HEK293T (cell line): ENCODE measurements around the gene CNTN5.

Source experiments
- CTCF ChIA-PET: fragments of 350-600 bp; formaldehyde crosslinking; extraction: SDS; loops from one replicate; lab custom pipeline; 2021; ENCODE audit warnings: antibody characterized with exemption, inconsistent platforms; lab: Yijun Ruan, JAX
- POLR2A ChIA-PET: fragments of 350-600 bp; formaldehyde crosslinking; extraction: SDS; loops from one replicate; lab custom pipeline; 2020; ENCODE audit warnings: antibody characterized with exemption, inconsistent platforms; lab: Yijun Ruan, JAX
- DNase-seq: peaks from one replicate; pipeline ENCODE4 v3.0.0; 2012; ENCODE audit warnings: mixed read lengths; ENCODE audit errors: extremely low spot score
- ARNT ChIP-seq: fragments of 450-650 bp; IDR thresholded peaks from 2 replicates; pipeline ENCODE4 v1.6.1; 2017; ENCODE audit warnings: mild to moderate bottlenecking
- BHLHE40 ChIP-seq: fragments of 450-650 bp; IDR thresholded peaks from 2 replicates; pipeline ENCODE4 v1.6.1; 2016; ENCODE audit warnings: mild to moderate bottlenecking, moderate library complexity, borderline replicate concordance
- CTBP1 ChIP-seq: fragments of 450-650 bp; IDR thresholded peaks from 2 replicates; pipeline ENCODE4 v1.6.1; 2016; ENCODE audit warnings: borderline replicate concordance
- ELF4 ChIP-seq: fragments of 450-650 bp; IDR thresholded peaks from 2 replicates; pipeline ENCODE4 v1.6.1; 2017; ENCODE audit warnings: antibody characterized with exemption
- FOXA1 ChIP-seq: fragments of 450-650 bp; IDR thresholded peaks from 2 replicates; pipeline ENCODE4 v1.6.1; 2016; ENCODE audit warnings: mild to moderate bottlenecking
- FOXK2 ChIP-seq: fragments of 450-650 bp; IDR thresholded peaks from 2 replicates; pipeline ENCODE4 v1.6.1; 2016; ENCODE audit warnings: mild to moderate bottlenecking
- FOXM1 ChIP-seq: fragments of 450-650 bp; IDR thresholded peaks from 2 replicates; pipeline ENCODE4 v1.6.1; 2017; ENCODE audit warnings: mild to moderate bottlenecking, borderline replicate concordance
- HDGF ChIP-seq: fragments of 450-650 bp; IDR thresholded peaks from 2 replicates; pipeline ENCODE4 v1.6.1; 2017; ENCODE audit warnings: antibody characterized with exemption, borderline replicate concordance
- L3MBTL2 ChIP-seq: fragments of 450-650 bp; conservative IDR thresholded peaks from 2 replicates; pipeline ENCODE4 v1.6.1; 2016; ENCODE audit warnings: mild to moderate bottlenecking
- LEF1 ChIP-seq: fragments of 450-650 bp; IDR thresholded peaks from 2 replicates; pipeline ENCODE4 v1.6.1; 2017; ENCODE audit warnings: mild to moderate bottlenecking, borderline replicate concordance
- NFRKB ChIP-seq: fragments of 450-650 bp; IDR thresholded peaks from 2 replicates; pipeline ENCODE4 v1.6.1; 2016; ENCODE audit warnings: mild to moderate bottlenecking, moderate library complexity
- SP1 ChIP-seq: fragments of 450-650 bp; IDR thresholded peaks from 2 replicates; pipeline ENCODE4 v1.6.1; 2017
- SUZ12 ChIP-seq: fragments of 450-650 bp; IDR thresholded peaks from 2 replicates; pipeline ENCODE4 v1.6.1; 2016; ENCODE audit warnings: mild to moderate bottlenecking
- TARDBP ChIP-seq: fragments of 450-650 bp; IDR thresholded peaks from 2 replicates; pipeline ENCODE4 v1.6.1; 2016
- ZNF384 ChIP-seq: fragments of 450-650 bp; IDR thresholded peaks from 2 replicates; pipeline ENCODE4 v1.6.1; 2016
- TF ChIP-seq, protein P1 (sequence below): fragments of 450-650 bp; IDR thresholded peaks from 2 replicates; pipeline ENCODE4 v1.6.1; 2016

Gene CNTN5

DNA sequence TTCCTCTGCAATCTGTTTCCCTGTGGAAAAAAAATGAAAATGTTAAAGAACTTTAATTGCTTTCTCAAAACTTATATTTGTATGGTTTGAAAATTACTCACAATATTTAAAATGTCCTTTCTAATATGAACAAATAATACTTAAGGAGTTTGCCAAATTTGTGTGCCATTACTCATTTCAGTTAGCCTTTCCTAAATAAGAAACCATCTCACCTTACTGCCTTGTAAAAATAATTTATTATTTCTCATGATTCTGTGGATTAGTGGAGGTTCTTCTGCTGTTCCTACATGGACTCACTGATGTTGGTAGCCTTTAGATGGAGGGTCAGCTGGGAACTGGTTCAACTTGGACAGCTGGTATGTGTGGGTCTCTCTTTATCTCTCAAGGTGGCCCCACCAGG is 428.6 kb downstream of the CNTN5 start:
- POLR2A ChIA-PET: no interaction called here
- TF ChIP-seq FOXM1: no peak
- no peak for TF ChIP-seq L3MBTL2
- TF ChIP-seq CTBP1: no peak
- TF ChIP-seq BHLHE40: no peak
- TF ChIP-seq ELF4: no peak
- TF ChIP-seq LEF1: no peak
- TF ChIP-seq HDGF: no peak
- no peak for TF ChIP-seq ARNT
- DNase-seq: no peak
- CTCF ChIA-PET: no interaction called here

DNA sequence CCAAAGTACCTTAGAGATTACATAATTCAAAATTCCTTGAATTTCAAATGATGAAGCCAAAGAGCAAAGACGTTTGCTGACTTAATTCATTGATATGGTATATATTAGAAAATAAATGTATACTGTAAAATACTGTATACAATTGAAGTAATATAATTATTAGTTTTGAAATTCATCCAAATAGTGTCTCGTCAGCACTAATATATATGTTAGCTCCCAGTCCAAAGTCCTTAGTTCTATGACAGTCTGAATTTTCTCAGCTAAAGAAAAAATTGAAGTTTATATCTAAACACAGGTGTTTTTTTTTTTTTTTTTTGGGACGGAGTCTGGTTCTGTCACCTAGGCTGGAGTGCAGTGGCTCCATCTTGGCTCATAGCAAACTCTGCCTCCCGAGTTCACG is 431.3 kb downstream of the CNTN5 start:
- POLR2A ChIA-PET: no interaction called here
- no peak for TF ChIP-seq ARNT
- TF ChIP-seq SUZ12: no peak
- no peak for TF ChIP-seq LEF1
- TF ChIP-seq SP1: no peak
- no peak for TF ChIP-seq BHLHE40
- no peak for TF ChIP-seq HDGF
- no peak for TF ChIP-seq ZNF384
- TF ChIP-seq NFRKB: no peak
- TF ChIP-seq ELF4: no peak
- TF ChIP-seq FOXM1: no peak
- TF ChIP-seq L3MBTL2: no peak
- no peak for TF ChIP-seq FOXK2
- TF ChIP-seq CTBP1: no peak
- TF ChIP-seq TARDBP: no peak
- no peak for DNase-seq
- CTCF ChIA-PET: no interaction called here

DNA sequence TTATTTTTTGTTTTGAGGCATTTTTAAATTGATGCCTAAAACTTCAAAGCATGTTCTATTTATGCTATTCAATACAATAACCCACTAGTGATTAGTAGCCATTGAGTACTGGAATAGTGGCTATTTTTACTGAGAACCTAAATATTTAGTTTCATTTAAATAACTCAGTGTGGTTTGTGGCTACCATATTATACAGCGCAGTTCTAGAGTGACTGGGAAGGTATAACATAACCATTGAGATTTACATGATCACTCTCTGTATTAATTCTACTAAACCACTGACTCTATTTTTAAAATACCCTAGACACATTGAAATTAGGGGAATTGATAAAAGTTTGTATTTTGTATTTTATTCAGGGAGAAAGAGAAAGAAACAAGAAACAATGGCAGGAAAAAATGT is 441.2 kb downstream of the CNTN5 start:
- no peak for DNase-seq
- TF ChIP-seq SP1 (no peak), ARNT (no peak), LEF1 (no peak), FOXK2 (no peak), FOXM1 (no peak), BHLHE40 (no peak), HDGF (no peak), NFRKB (no peak), ELF4 (no peak), ZNF384 (no peak), CTBP1 (no peak), SUZ12 (no peak), L3MBTL2 (no peak), TARDBP (no peak), FOXA1 (no peak)
- TF ChIP-seq, protein P1, sequence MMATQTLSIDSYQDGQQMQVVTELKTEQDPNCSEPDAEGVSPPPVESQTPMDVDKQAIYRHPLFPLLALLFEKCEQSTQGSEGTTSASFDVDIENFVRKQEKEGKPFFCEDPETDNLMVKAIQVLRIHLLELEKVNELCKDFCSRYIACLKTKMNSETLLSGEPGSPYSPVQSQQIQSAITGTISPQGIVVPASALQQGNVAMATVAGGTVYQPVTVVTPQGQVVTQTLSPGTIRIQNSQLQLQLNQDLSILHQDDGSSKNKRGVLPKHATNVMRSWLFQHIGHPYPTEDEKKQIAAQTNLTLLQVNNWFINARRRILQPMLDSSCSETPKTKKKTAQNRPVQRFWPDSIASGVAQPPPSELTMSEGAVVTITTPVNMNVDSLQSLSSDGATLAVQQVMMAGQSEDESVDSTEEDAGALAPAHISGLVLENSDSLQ: no peak
- CTCF ChIA-PET: no interaction called here
- POLR2A ChIA-PET: no interaction called here

DNA sequence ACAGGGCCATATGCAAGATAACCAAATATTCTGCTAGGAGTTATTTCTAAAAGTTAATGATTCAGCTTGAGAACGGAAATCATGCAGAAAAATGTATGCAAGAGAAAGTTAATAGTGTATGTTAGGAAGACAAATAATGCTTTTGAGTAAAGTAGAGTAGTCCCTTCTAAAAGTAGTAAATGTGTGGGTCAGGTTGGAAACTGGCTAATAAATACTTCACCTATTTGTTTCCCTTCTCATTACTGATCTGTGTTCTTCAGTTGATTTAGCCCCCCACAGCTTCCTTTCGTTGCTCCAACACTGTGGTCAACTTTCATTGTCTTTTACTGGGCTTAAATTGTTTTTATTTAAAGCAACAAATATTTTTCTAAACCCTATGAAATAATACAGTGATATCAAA is 444.2 kb downstream of the CNTN5 start:
- CTCF ChIA-PET: no interaction called here
- no peak for TF ChIP-seq ARNT
- no peak for DNase-seq
- POLR2A ChIA-PET: no interaction called here

DNA sequence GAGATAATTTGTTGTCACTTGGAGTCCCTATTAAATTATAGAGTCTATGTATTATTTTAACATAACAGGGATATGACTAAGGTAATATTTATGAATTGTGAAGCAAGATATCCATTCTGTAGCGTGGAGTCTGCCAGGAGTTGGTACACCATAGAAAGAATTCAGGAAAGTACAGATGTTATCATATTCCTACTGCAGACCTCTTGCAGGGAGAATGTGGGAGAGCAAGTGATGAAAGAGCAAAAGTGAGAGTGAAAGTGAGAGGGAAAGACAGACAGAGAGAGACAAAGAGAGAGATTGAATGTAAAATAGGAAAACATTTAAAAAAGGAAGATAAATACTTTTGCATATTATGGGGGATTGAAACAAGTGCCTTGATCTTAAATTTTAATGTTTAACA is 468.8 kb downstream of the CNTN5 start:
- ChIA-PET CTCF (no interaction called here), POLR2A (no interaction called here)
- TF ChIP-seq TARDBP (no peak), BHLHE40 (no peak), SP1 (no peak), FOXA1 (no peak), LEF1 (no peak), ELF4 (no peak), HDGF (no peak), NFRKB (no peak), CTBP1 (no peak), ZNF384 (no peak), FOXM1 (no peak), SUZ12 (no peak)
- TF ChIP-seq, protein P1: no peak
- no peak for DNase-seq

DNA sequence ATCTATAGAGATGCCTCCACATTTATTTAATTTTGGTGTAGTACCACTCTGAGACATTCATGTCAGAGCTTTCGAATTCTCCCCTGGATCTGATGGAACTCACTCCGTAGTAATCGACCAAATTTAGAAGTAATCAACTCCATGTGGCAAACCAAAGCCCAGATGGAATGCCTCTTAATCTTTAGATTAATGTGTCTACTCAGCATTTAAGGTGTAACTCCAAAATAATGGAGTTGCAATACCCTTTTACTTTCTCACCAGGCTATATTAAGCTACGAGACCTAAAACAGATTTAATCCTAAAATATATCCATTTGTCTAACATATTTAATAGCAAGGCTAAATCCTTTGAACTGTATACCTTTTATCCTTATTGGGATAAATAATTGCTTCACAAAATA is 473.3 kb downstream of the CNTN5 start:
- no peak for TF ChIP-seq LEF1
- TF ChIP-seq BHLHE40: no peak
- no peak for TF ChIP-seq ARNT
- no peak for TF ChIP-seq SUZ12
- TF ChIP-seq, protein P1: no peak
- no peak for TF ChIP-seq TARDBP
- TF ChIP-seq FOXM1: no peak
- no peak for TF ChIP-seq ELF4
- TF ChIP-seq ZNF384: no peak
- TF ChIP-seq HDGF: no peak
- TF ChIP-seq SP1: no peak
- TF ChIP-seq FOXA1: no peak
- no peak for TF ChIP-seq NFRKB
- no peak for TF ChIP-seq FOXK2
- DNase-seq: no peak
- CTCF ChIA-PET: no interaction called here
- POLR2A ChIA-PET: no interaction called here

DNA sequence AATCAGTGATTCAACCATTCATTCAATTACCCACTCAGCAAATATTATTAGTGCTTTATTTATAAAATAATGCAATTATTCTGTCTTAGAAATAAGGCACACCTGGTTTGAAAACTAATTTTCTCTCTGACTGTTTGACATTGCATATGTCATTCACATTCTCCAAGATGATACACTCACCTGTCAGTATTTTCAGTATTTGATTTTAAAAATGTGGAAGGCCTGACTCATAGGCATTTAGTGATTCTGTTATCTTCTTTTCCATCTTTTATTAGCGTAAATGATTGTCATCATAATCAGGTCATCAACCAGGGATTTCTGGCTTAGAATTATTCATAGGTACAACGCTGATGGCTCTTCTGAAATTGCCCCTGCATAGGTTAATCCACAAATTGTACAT is 480.9 kb downstream of the CNTN5 start:
- ChIA-PET CTCF (no interaction called here), POLR2A (no interaction called here)
- TF ChIP-seq TARDBP: no peak
- no peak for DNase-seq
